H7 (cell line): ENCODE results near the gene CLEC16A. TPM values are rescaled to one million over a fixed set of nuclear protein-coding genes. Genes with fewer than 3 reads are reported as not detected.

Experiments used
- DNase-seq: peaks from one replicate; pipeline ENCODE4 v3.0.0; 2012
- H3K27me3 ChIP-seq: 2 replicates; pipeline ENCODE4 v1.6.0; 2011; ENCODE audit warnings: mild to moderate bottlenecking, low read length; ENCODE audit not compliant: control insufficient read depth, insufficient read depth
- H3K36me3 ChIP-seq: replicated peaks from 2 replicates; pipeline ENCODE4 v1.5.1; 2011; ENCODE audit warnings: low read length; ENCODE audit not compliant: control insufficient read depth, insufficient read depth
- H3K4me3 ChIP-seq: 2 replicates; pipeline ENCODE4 v1.5.1; 2011; ENCODE audit warnings: low read depth, mild to moderate bottlenecking, control low read depth, low read length, moderate library complexity; ENCODE audit not compliant: insufficient read depth
- total RNA-seq: library from RNA; depleted of rRNA; stranded (reverse); fragments of >200 nt; shearing (Covaris generic); gene quantifications from 2 replicates; pipeline ENCODE4 v1.2.3, GENCODE V29; 2014

The CLEC16A gene
- total RNA-seq, 1 experiment from 2014 or later: 12.0 TPM

DNA sequence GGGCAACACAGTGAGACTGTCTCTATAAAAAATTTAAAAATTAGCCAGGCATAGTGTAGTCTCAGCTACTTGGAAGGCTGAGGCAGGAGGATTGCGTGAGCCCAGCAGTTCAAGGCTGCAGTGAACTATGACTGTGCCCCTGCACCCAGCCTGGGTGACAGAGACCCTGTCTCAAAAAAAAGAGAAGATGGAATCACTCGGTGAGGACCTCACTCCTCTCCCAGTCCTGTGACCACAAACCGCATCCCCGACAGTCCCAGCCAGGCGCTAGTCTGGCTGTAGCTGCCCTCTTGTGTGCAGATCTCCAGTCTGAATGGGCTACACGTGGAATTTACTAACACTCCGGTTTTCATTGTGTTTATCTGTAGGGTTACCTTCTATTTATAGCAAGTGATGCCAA, 13.2 kb upstream of the CLEC16A start:
- H3K36me3 ChIP-seq: peaks cover 5% of the 10 kb centered on the region
- no peak for DNase-seq
- H3K4me3 ChIP-seq: no peak overlapping the region
- H3K27me3 ChIP-seq: no peaks in the 10 kb centered on the region

- no peak overlapping the region for H3K4me3 ChIP-seq
- H3K27me3 ChIP-seq: no peaks in the 10 kb centered on the region
- H3K36me3 ChIP-seq: peaks cover 5% of the 10 kb centered on the region
- no peak for DNase-seq
These were observed 12.3 kb upstream of the CLEC16A start for GRCh38 chr16:10931977-10932632.

DNA sequence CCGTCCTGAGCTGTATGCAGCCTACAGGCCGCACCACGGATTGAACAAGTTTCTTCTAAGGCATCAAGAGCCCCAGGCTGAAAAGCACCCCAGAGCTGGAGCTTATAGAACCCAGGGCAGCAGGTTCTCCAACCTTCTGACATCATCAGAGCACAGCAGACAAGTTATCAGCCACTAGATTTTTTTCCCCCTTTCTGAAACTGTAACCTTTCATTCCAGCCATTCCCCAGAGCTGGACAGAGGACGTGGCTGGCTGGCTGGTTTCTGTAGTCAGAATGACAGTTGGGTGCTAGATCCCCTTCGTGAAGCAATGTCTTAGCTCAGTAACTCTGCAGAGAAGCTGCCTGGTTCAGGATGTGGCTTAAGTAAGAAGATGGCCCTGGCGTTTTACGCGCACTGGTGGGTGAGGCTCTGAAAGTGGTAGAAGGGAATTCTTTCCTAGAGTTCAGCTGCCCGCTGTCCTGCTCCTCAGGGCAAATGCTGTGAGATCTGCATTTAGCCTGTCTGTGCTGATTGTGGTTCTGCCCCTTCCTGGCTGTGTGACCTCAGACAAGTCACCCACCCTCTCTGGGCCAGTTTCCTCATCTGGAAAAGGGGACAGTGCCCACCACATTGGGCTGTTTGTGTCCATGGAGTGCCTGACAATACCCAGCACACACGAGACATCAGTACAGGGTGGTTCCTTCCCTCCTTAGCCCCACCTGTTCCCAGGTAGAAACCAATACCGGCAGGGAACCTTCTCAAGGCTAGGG, 11.2 kb upstream of the CLEC16A start:
- no peak for DNase-seq
- Histone ChIP-seq H3K4me3 (no peak overlapping the region), H3K27me3 (no peaks in the 10 kb centered on the region), H3K36me3 (peaks cover 5% of the 10 kb centered on the region)

DNA sequence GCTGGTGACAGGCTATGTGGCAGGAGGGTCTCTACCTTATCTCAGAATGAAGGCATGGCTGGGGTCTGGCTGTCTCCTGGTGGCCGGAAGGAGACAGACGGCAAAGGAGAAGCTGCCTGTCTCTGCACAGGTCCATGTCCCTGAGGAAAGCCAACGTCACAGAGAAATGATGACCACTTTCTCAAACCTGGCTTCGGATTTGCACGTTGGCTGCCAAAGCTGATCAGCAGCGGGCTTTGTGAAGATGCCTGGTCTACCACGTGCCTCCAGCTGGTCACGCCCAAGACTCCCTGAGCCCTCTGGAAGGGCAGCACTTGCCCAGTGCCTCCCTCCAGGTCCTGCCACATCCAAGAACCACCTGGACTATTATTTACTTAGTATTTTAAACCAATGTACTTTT, 10.5 kb upstream of the CLEC16A start:
- peaks cover 6% of the 10 kb centered on the region for H3K36me3 ChIP-seq
- H3K4me3 ChIP-seq: no peak overlapping the region
- no peaks in the 10 kb centered on the region for H3K27me3 ChIP-seq
- DNase-seq: no peak

- no peak for DNase-seq
- H3K4me3 ChIP-seq: no peak overlapping the region
- no peaks in the 10 kb centered on the region for H3K27me3 ChIP-seq
These were observed 9.8 kb upstream of the CLEC16A start for GRCh38 chr16:10934325-10935107.

GRCh38 chr16:10935226-10935915, 9.0 kb upstream of the CLEC16A start:
- Histone ChIP-seq H3K27me3 (no peaks in the 10 kb centered on the region), H3K36me3 (peaks cover 9% of the 10 kb centered on the region), H3K4me3 (no peak overlapping the region)
- no peak for DNase-seq

More at GRCh38 chr16:10934325-10935107, 9.8 kb upstream of the CLEC16A start:
- H3K36me3 ChIP-seq: peaks cover 9% of the 10 kb centered on the region

- Histone ChIP-seq H3K27me3 (no peaks in the 10 kb centered on the region), H3K36me3 (peaks cover 9% of the 10 kb centered on the region), H3K4me3 (no peak overlapping the region)
- no peak for DNase-seq
These were observed 7.9 kb upstream of the CLEC16A start for GRCh38 chr16:10936272-10936984.

- H3K4me3 ChIP-seq: no peak overlapping the region
- peaks cover 9% of the 10 kb centered on the region for H3K36me3 ChIP-seq
- no peak for DNase-seq
These were observed 7.1 kb upstream of the CLEC16A start for GRCh38 chr16:10937068-10937859.

GRCh38 chr16:10938321-10938720, 6.0 kb upstream of the CLEC16A start:
- no peak overlapping the region for H3K4me3 ChIP-seq
- no peaks in the 10 kb centered on the region for H3K27me3 ChIP-seq
- DNase-seq: no peak
- peaks cover 6% of the 10 kb centered on the region for H3K36me3 ChIP-seq

More at GRCh38 chr16:10937068-10937859, 7.1 kb upstream of the CLEC16A start:
- no peaks in the 10 kb centered on the region for H3K27me3 ChIP-seq

DNA sequence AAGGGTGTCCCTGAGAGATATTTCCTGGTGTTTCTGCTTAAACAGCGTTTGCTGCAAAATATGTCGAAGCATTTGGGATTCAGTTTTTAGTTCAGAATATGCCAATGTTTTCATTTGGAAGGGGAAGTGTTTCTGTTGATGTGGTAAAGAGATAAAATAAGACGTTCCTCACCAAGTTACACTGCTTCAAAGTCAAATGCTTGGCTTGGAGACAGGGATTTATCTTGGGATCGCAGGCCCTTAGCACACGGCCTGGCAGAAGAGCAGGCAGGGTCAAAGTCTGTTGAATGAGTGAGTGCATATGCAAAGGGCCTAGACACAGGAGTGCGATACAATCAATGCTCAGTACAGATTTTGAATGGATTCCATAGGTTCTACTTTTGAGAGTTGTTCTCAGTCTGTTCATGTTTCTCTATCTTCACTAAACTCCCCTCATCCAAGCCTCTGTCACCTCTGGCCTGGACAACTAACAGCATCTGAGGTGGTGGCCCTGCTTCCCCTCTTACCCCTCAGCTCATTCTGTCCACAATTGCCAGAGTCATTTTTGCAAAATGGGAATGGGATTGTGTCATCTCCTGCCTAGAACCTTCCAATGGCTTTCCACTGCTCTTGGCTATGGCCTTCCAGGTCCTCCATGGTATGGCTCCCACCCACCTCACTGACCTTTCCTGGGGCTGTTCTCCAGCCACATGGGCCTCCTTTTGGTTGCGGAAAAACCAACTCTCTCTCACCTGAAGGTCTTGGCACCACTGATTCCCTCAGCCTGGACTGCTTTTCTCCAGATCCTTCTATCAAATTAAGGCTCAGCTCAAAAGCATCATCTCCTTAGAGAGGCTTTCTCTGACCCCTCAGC, 5.3 kb upstream of the CLEC16A start:
- Histone ChIP-seq H3K36me3 (peaks cover 4% of the 10 kb centered on the region), H3K27me3 (no peaks in the 10 kb centered on the region), H3K4me3 (no peak overlapping the region)
- no peak for DNase-seq

- Histone ChIP-seq H3K27me3 (no peaks in the 10 kb centered on the region), H3K36me3 (peaks cover 4% of the 10 kb centered on the region), H3K4me3 (no peak overlapping the region)
- no peak for DNase-seq
These were observed 4.6 kb upstream of the CLEC16A start for GRCh38 chr16:10939649-10940234.

DNA sequence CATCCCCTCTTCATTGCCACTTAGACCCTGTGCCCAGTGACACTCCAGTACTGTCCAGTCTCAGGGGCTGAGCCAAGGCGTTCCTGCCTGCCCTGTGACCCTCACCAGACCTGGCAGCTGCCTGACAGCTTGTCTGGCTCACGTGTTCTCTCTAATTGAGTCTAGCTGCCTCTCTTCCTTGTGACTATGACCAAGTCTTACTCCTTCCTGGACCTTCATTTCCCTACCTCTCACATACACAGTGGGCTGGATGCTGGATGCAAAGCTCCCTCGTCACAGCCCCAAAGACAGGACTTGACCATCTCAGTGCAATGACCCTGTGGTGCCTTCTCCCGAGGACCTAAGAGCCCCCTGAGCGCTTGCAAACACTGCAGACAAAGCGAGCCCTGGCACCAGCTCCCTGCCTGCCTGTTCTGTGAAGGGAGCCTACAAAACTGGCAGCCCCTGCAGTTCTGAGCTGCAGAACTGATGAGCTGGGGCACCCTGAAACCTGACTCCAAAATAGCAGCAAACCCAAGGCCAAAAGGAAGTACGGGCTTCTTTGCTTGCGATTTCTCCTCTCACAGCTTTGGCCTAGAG, 3.8 kb upstream of the CLEC16A start:
- peak overlapping the region; percentile 68 for H3K4me3 ChIP-seq
- DNase-seq: no peak
- H3K36me3 ChIP-seq: peaks cover 4% of the 10 kb centered on the region
- no peaks in the 10 kb centered on the region for H3K27me3 ChIP-seq
